Kidney (tissue), 14 donors: ENCODE data around the gene RBBP5. TPM values are rescaled to one million over a fixed set of nuclear protein-coding genes. Genes with fewer than 3 reads are reported as not detected.
"Not testable (repeated sequence)": the region's sequence is repeated elsewhere in the genome, so short reads cannot be mapped to it uniquely, and the experiment has no call there.

Experiments used
- DNase-seq, 5 donors: peaks; one replicate each; pipeline ENCODE4 v3.0.0-alpha.2; 2013 to 2020
- FAIRE-seq: peaks from 2 replicates; lab custom pipeline; 2012; peaks lifted over from hg19 to GRCh38; lab: Jason Lieb, UNC
- H3K27ac ChIP-seq, 2 donors: one replicate each; pipeline ENCODE4 v1.7.0; 2013; ENCODE audit warnings: low read depth in 2 of 2, low read length in 2 of 2, inconsistent platforms in 1 of 2
- H3K27me3 ChIP-seq: one replicate; pipeline ENCODE4 v1.7.1; 2013; ENCODE audit warnings: low read length, inconsistent platforms; ENCODE audit not compliant: control insufficient read depth, insufficient read depth
- H3K36me3 ChIP-seq, 3 donors: one replicate each; pipeline versions ENCODE4 v1.7.0 to v1.7.1; 2013; ENCODE audit warnings: low read length in 3 of 3, control low read depth in 1 of 3, inconsistent platforms in 1 of 3; ENCODE audit not compliant: insufficient read depth in 3 of 3, control insufficient read depth in 2 of 3
- H3K4me1 ChIP-seq, 3 donors: one replicate each; pipeline versions ENCODE4 v1.7.0 to v1.7.1; 2013; ENCODE audit warnings: low read length in 3 of 3, inconsistent platforms in 1 of 3, low read depth in 1 of 3; ENCODE audit not compliant: control insufficient read depth in 2 of 3, insufficient read depth in 2 of 3
- H3K4me3 ChIP-seq, 3 donors: one replicate each; pipeline versions ENCODE4 v1.7.0 to v1.8.1; 2013; ENCODE audit warnings: low read length in 3 of 3, control low read depth in 1 of 3, inconsistent platforms in 1 of 3
- H3K9ac ChIP-seq, 3 donors: one replicate each; pipeline versions ENCODE4 v1.7.0 to v1.7.1; 2013; ENCODE audit warnings: low read length in 3 of 3, control low read depth in 1 of 3, inconsistent platforms in 1 of 3
- H3K9me3 ChIP-seq, 3 donors: one replicate each; pipeline versions ENCODE4 v1.7.0 to v1.7.1; 2013; ENCODE audit warnings: low read length in 3 of 3, control low read depth in 1 of 3, inconsistent platforms in 1 of 3; ENCODE audit not compliant: control insufficient read depth in 2 of 3, insufficient read depth in 1 of 3
- intact Hi-C: fragments of 100-400 bp; cut with DNase I; formaldehyde crosslinking; loops from one replicate; pipeline ENCODE4 v1.11.1; 2022
- polyA plus RNA-seq: library from polyadenylated mRNA; stranded (reverse); fragments of 350-450 nt; fragmentation: Illumina TruSeq; extraction: RNeasy Lipid Tissue Mini Kit (QIAGEN cat#74804); gene quantifications from one replicate; pipeline ENCODE4 v1.2.3, GENCODE V29; 2014; ENCODE audit warnings: low read depth, low replicate concordance; ENCODE audit not compliant: insufficient read depth
- total RNA-seq: library from RNA; stranded (reverse); fragmentation: NEBNext Ultra II Directional; extraction: Animal tissue kit (Norgen Biotek cat#: 25700); gene quantifications from one replicate; pipeline ENCODE4 v1.2.1, GENCODE V29; 2021
- TF ChIP-seq, protein P1 (sequence below): IDR thresholded peaks from 3 replicates; pipeline ENCODE4 v1.5.1; 2012; ENCODE audit warnings: mild to moderate bottlenecking, moderate library complexity, borderline replicate concordance; ENCODE audit not compliant: insufficient read depth; ENCODE audit errors: extremely low read depth
- donor health status: control.
- donor health status: control.
- donor health status: control.
- donor health status: control.
- donor health status: control.
- donor health status: DM: yes; HTN: yes; CAD: no.
- donor health status: Normal renal cell carcinoma (clear cell type).

RBBP5 gene
- total and polyA plus RNA-seq, 2 donors from 2014 or later = 6.8 to 18.2 TPM

DNA sequence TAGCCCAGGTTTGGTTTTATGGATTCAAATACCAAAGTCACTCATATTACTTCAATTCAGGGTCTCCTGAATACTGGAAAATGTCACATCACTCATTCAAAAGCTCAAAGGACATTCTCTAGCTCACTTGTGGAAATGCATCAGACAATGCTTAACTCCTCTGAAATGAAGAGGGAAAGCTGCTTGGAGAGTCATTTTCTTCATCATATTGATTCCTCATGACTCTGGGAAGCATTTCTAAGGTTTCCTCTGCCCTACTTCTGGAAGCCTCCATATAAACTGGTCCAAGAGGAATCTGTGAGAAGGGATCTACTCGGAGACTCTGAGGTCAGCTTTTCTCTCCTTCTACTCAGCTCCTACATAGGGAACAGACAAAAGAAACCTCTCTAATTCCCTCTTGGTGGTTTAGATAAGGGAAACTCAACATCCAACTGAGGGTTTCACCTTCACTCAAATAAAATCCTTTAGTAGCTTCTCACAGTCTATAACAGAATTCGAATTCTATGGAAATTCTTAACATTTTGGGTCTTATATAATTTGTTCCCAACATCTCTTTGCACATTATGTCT, 36.4 kb upstream of the RBBP5 start:
- intact Hi-C loops = no loop called here
- Histone ChIP-seq H3K4me3 (no peak overlapping the region), H3K36me3 (peaks cover 16 to 63% (median 28%) of the 10 kb centered on the region in 3 donors), H3K4me1 (no peaks in the 10 kb centered on the region), H3K27ac (no peak overlapping the region), H3K9me3 (peaks cover 0 to 2% (median 0%) of the 10 kb centered on the region in 3 donors), H3K9ac (no peak overlapping the region), H3K27me3 (no peaks in the 10 kb centered on the region)
- no peak for DNase-seq
- no peak for FAIRE-seq
- TF ChIP-seq, protein P1, sequence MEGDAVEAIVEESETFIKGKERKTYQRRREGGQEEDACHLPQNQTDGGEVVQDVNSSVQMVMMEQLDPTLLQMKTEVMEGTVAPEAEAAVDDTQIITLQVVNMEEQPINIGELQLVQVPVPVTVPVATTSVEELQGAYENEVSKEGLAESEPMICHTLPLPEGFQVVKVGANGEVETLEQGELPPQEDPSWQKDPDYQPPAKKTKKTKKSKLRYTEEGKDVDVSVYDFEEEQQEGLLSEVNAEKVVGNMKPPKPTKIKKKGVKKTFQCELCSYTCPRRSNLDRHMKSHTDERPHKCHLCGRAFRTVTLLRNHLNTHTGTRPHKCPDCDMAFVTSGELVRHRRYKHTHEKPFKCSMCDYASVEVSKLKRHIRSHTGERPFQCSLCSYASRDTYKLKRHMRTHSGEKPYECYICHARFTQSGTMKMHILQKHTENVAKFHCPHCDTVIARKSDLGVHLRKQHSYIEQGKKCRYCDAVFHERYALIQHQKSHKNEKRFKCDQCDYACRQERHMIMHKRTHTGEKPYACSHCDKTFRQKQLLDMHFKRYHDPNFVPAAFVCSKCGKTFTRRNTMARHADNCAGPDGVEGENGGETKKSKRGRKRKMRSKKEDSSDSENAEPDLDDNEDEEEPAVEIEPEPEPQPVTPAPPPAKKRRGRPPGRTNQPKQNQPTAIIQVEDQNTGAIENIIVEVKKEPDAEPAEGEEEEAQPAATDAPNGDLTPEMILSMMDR = no peak

DNA sequence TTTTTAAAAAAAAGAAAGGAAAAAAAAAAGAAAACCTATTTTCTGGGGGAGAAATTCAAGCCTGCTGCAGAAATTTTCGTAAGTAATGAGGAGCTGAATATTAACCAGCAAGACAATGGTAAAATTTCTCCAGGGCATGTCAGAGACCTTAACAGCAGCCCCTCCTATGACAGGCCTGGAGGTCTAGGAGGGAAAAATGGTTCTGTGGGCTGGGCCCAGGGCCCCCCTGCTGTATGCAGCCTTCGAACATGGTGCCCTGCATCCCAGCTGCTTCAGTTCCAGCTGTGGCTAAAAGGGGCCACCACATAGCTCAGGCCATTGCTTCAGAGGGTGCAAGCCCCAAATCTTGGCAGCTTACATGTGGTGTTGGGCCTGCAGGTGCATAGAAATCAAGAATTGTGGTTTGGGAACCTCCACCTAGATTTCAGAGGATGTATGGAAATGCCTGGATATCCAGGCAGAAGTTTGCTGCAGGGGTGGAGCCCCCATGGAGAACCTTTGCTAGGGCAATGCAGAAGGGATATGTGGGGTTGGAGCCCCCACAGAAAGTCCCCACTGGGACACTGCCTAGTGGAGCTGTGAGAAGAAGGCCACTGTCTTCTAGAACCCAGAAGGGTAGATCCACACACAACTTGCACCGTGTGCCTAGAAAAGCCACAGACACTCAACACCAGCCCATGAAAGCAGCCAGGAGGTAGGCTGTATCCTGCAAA, 34.0 kb upstream of the RBBP5 start:
- DNase-seq, intact Hi-C loops, H3K9me3 ChIP-seq, H3K27me3 ChIP-seq, H3K4me1 ChIP-seq, H3K9ac ChIP-seq, H3K27ac ChIP-seq, FAIRE-seq, H3K4me3 ChIP-seq: not testable (repeated sequence)
- H3K36me3 ChIP-seq = peaks cover 14 to 54% (median 31%) of the 10 kb centered on the region in 3 donors

DNA sequence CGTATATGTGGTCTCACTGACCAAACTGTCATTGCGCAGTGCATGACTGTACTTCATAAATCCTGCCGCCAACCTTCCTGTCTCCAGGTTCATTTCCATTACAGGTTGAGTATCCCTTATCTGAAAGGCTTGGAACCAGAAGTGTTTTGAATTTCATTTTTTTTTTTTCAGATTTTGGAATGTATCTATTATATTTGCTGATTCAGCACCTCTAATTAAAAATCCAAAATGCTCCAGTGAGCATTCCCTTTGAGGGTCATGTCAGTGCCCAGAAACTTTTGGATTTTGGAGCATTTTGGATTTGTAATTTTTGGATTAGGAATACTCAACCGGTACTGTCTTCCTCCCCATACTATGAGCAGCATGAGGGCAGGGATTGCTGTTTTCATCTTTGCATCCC, 30.7 kb upstream of the RBBP5 start:
- Histone ChIP-seq H3K27me3 (no peaks in the 10 kb centered on the region), H3K27ac (no peak overlapping the region), H3K9ac (no peak overlapping the region), H3K36me3 (peaks cover 14 to 41% (median 29%) of the 10 kb centered on the region in 3 donors), H3K4me3 (no peak overlapping the region), H3K9me3 (peaks cover 0 to 2% (median 0%) of the 10 kb centered on the region in 3 donors), H3K4me1 (no peaks in the 10 kb centered on the region)
- TF ChIP-seq, protein P1 = no peak
- DNase-seq (no peak), FAIRE-seq (no peak)
- intact Hi-C loops = no loop called here

DNA sequence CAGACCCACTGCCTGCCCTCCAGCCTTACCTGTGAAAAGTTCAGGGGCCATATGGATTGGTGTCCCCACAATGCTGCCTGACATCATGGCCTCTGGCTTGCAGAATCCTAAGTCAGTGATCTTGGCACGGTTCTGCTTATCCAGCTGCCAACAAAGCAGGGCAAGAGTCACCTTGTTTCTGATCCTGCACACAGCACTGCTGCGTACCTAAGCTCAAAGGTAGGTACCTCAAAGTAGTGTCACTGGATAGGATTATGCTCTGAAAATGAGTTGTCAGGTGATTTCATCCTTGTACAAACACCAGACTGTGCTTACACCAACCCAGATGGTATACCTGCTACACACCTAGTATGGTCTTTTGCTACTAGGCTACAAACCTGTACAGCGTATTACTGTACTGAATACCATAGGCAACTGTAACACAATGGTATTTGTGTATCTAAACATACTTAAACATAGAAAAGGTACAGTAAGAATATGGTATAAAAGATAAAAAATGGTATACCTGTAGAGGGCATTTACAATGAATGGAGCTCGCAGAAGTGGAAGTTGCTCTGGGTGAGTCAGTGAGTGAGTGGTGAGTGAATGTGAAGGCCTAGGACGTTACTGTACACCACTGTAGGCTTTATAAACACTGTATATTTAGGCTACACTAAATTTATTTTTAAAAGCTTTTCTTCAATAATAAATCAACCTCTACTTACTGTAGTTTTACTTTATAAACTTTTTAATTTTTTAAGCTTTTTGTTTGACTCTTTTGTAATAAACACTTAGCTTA, 29.1 kb upstream of the RBBP5 start:
- H3K4me1 ChIP-seq = no peaks in the 10 kb centered on the region
- intact Hi-C loops = no loop called here
- H3K27ac ChIP-seq = no peak overlapping the region
- FAIRE-seq (no peak), DNase-seq (no peak)
- no peaks in the 10 kb centered on the region for H3K9me3 ChIP-seq
- H3K9ac ChIP-seq = no peak overlapping the region
- TF ChIP-seq, protein P1 = no peak
- no peak overlapping the region for H3K4me3 ChIP-seq
- peaks cover 6 to 30% (median 23%) of the 10 kb centered on the region in 3 donors for H3K36me3 ChIP-seq
- H3K27me3 ChIP-seq = no peaks in the 10 kb centered on the region
